ENCODE results near the gene MEAK7. TPM values are rescaled to one million over a fixed set of nuclear protein-coding genes. Genes with fewer than 3 reads are reported as not detected.

The MEAK7 gene
- total RNA-seq, result 26.7 and 30.8 TPM in 2 replicates

GRCh38 chr16:84504420-84505248 is at the start of gene MEAK7:
MEAK7 (minus strand) TSS chr16:84504659; CDS start chr16:84498086, 6,573 bp downstream.

Other genes starting within 250 kb of the MEAK7 start
- gene WFDC1, start 209.8 kb downstream of the MEAK7 start, total RNA-seq, result 10.4 and 15.1 TPM in 2 replicates
- not detected in 2 replicates for gene ATP2C2, start 136.1 kb downstream of the MEAK7 start, total RNA-seq
- gene COTL1, start 113.4 kb upstream of the MEAK7 start, total RNA-seq, result 109 and 154 TPM in 2 replicates
- gene KLHL36, start 143.9 kb upstream of the MEAK7 start, total RNA-seq, result 76.5 and 79.8 TPM in 2 replicates
- 67.0 and 67.6 TPM in 2 replicates for gene USP10, start 195.3 kb upstream of the MEAK7 start, total RNA-seq